ENCODE data around the gene FBN2.

Gene FBN2

DNA sequence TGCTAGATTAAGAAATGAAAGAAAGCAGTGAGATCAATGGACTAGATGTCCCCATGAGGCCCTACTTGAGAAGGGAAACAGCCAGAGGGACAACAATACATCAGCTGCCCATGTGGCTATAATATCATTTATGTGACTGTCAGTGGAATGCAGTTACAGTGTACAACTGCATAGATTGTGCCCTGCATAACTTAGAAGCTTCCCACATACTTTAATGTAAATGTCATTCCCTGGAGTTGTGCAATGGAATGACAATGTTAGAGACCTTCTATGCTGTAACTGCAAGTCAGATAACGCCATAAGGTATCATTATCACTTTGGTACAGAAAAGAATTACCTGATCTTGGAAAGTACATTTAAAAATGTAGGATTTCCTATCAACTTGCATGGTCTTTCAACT, 67.4 kb downstream of the FBN2 start:
- TF ChIP-seq, protein P1, sequence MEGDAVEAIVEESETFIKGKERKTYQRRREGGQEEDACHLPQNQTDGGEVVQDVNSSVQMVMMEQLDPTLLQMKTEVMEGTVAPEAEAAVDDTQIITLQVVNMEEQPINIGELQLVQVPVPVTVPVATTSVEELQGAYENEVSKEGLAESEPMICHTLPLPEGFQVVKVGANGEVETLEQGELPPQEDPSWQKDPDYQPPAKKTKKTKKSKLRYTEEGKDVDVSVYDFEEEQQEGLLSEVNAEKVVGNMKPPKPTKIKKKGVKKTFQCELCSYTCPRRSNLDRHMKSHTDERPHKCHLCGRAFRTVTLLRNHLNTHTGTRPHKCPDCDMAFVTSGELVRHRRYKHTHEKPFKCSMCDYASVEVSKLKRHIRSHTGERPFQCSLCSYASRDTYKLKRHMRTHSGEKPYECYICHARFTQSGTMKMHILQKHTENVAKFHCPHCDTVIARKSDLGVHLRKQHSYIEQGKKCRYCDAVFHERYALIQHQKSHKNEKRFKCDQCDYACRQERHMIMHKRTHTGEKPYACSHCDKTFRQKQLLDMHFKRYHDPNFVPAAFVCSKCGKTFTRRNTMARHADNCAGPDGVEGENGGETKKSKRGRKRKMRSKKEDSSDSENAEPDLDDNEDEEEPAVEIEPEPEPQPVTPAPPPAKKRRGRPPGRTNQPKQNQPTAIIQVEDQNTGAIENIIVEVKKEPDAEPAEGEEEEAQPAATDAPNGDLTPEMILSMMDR (IDR thresholded peaks at IDR 0.05; ENCODE audit: borderline replicate concordance, extremely low read depth, low read length, poor library complexity, severe bottlenecking), result no peak
- TF ChIP-seq EZH2 (IDR thresholded peaks at IDR 0.05; ENCODE audit: borderline replicate concordance, low read depth, low read length, severe bottlenecking), result no peak
- Histone ChIP-seq H3K4me1 (ENCODE audit: insufficient read depth, low read length) (no peaks in the 10 kb centered on the region), H3K4me2 (ENCODE audit: insufficient read depth, low read length) (no peak overlapping the region), H3K79me2 (ENCODE audit: insufficient read depth, low read length) (no peaks in the 10 kb centered on the region), H3K9ac (ENCODE audit: low read depth, low read length) (no peak overlapping the region), H3K27me3 (ENCODE audit: insufficient read depth, low read length, poor library complexity) (no peaks in the 10 kb centered on the region), H3K27ac (ENCODE audit: low read length) (no peak overlapping the region), H3K4me3 (ENCODE audit: low read depth in 1 of 2, low read length in 2 of 2) (no peak overlapping the region), H2AFZ (ENCODE audit: low read depth, low read length) (no peak overlapping the region), H3K9me3 (ENCODE audit: insufficient read depth, low read length, severe bottlenecking) (no peaks in the 10 kb centered on the region), H4K20me1 (ENCODE audit: insufficient read depth, low read length) (no peaks in the 10 kb centered on the region), H3K36me3 (ENCODE audit: insufficient read depth, low read length) (no peaks in the 10 kb centered on the region)
- no peak for ATAC-seq (ENCODE audit: insufficient read depth, low read depth)
- DNase-seq, result no peak

DNA sequence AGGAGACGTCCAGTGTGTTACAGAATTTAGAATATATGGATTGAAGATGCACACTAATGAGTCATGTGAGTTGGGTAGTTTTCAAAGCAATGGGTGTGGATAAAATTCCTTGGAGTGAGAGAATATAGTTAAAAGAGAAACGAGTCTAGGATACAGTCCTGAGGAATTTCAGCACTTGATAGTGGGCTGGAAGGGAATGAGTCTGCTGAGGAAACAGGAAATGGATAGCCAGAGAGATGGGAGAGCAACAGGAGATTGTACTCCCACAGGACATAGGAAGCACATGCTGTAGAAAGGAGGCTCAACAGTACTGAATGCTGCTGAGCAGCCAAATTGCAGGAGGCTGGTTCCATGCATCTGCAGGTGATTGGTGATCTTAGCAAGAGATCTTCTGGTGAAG, 68.1 kb downstream of the FBN2 start:
- Histone ChIP-seq H3K9me3 (ENCODE audit: insufficient read depth, low read length, severe bottlenecking) (no peaks in the 10 kb centered on the region), H3K27me3 (ENCODE audit: insufficient read depth, low read length, poor library complexity) (no peaks in the 10 kb centered on the region), H2AFZ (ENCODE audit: low read depth, low read length) (no peak overlapping the region), H3K27ac (ENCODE audit: low read length) (no peak overlapping the region), H3K4me3 (ENCODE audit: low read depth in 1 of 2, low read length in 2 of 2) (no peak overlapping the region), H3K4me1 (ENCODE audit: insufficient read depth, low read length) (no peaks in the 10 kb centered on the region), H4K20me1 (ENCODE audit: insufficient read depth, low read length) (no peaks in the 10 kb centered on the region), H3K9ac (ENCODE audit: low read depth, low read length) (no peak overlapping the region), H3K79me2 (ENCODE audit: insufficient read depth, low read length) (no peaks in the 10 kb centered on the region), H3K36me3 (ENCODE audit: insufficient read depth, low read length) (no peaks in the 10 kb centered on the region), H3K4me2 (ENCODE audit: insufficient read depth, low read length) (no peak overlapping the region)
- no peak for TF ChIP-seq EZH2 (IDR thresholded peaks at IDR 0.05; ENCODE audit: borderline replicate concordance, low read depth, low read length, severe bottlenecking)
- ATAC-seq (ENCODE audit: insufficient read depth, low read depth), result no peak
- DNase-seq, result no peak

DNA sequence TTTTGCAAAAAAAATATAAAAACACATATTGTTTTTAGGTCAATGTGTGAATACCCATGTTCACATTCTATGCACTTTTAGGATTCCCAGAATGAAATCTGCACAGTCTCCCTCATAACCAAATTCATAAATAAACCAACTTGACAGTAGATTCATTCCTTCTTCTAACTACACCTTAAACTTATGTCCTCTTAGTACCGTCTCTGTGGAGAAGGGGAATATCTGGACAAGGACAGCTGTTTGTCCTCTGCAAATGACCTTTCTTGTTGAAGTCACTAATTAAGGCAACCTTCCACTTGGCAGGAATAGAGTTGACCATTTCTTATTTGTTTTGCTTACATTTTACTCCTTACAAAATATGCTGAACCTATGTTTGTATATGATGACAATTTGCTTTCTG, 71.1 kb downstream of the FBN2 start:
- Histone ChIP-seq H3K4me2 (ENCODE audit: insufficient read depth, low read length) (no peak overlapping the region), H3K79me2 (ENCODE audit: insufficient read depth, low read length) (no peaks in the 10 kb centered on the region), H3K9ac (ENCODE audit: low read depth, low read length) (no peak overlapping the region), H4K20me1 (ENCODE audit: insufficient read depth, low read length) (no peaks in the 10 kb centered on the region), H3K36me3 (ENCODE audit: insufficient read depth, low read length) (no peaks in the 10 kb centered on the region), H3K27me3 (ENCODE audit: insufficient read depth, low read length, poor library complexity) (no peaks in the 10 kb centered on the region), H2AFZ (ENCODE audit: low read depth, low read length) (no peak overlapping the region), H3K27ac (ENCODE audit: low read length) (no peak overlapping the region), H3K9me3 (ENCODE audit: insufficient read depth, low read length, severe bottlenecking) (no peaks in the 10 kb centered on the region), H3K4me3 (ENCODE audit: low read depth in 1 of 2, low read length in 2 of 2) (no peak overlapping the region), H3K4me1 (ENCODE audit: insufficient read depth, low read length) (no peaks in the 10 kb centered on the region)
- TF ChIP-seq, protein P1 (IDR thresholded peaks at IDR 0.05; ENCODE audit: borderline replicate concordance, extremely low read depth, low read length, poor library complexity, severe bottlenecking), result no peak
- TF ChIP-seq EZH2 (IDR thresholded peaks at IDR 0.05; ENCODE audit: borderline replicate concordance, low read depth, low read length, severe bottlenecking), result no peak
- DNase-seq (no peak), ATAC-seq (ENCODE audit: insufficient read depth, low read depth) (no peak)

DNA sequence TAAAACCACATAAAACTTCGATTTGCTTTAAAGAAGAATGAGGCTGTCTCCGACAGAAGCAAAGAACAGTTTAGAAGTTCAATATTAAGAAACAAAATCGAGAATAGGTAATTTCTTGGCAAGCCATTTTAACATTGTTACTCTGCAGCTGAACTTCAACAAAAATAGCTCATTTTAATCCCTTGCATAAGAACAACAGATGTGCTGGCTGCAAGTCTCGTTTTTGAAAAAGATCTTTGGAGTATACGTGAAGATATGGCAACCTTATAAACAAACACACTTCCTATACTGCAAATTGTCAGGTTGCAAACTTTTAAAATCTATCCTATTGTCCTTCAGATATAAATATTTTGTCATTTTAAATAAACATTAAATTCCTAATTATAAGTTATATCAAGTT, 71.5 kb downstream of the FBN2 start:
- H3K4me2 ChIP-seq (ENCODE audit: insufficient read depth, low read length), result no peak overlapping the region
- DNase-seq (no peak), ATAC-seq (ENCODE audit: insufficient read depth, low read depth) (no peak)
- TF ChIP-seq, protein P1 (IDR thresholded peaks at IDR 0.05; ENCODE audit: borderline replicate concordance, extremely low read depth, low read length, poor library complexity, severe bottlenecking), result no peak
- no peak for TF ChIP-seq EZH2 (IDR thresholded peaks at IDR 0.05; ENCODE audit: borderline replicate concordance, low read depth, low read length, severe bottlenecking)
- H2AFZ ChIP-seq (ENCODE audit: low read depth, low read length), result no peak overlapping the region
- H3K36me3 ChIP-seq (ENCODE audit: insufficient read depth, low read length), result no peaks in the 10 kb centered on the region
- no peaks in the 10 kb centered on the region for H3K4me1 ChIP-seq (ENCODE audit: insufficient read depth, low read length)
- H3K27ac ChIP-seq (ENCODE audit: low read length), result no peak overlapping the region
- no peaks in the 10 kb centered on the region for H3K79me2 ChIP-seq (ENCODE audit: insufficient read depth, low read length)
- H4K20me1 ChIP-seq (ENCODE audit: insufficient read depth, low read length), result no peaks in the 10 kb centered on the region
- no peaks in the 10 kb centered on the region for H3K9me3 ChIP-seq (ENCODE audit: insufficient read depth, low read length, severe bottlenecking)
- H3K9ac ChIP-seq (ENCODE audit: low read depth, low read length), result no peak overlapping the region
- no peak overlapping the region for H3K4me3 ChIP-seq (ENCODE audit: low read depth in 1 of 2, low read length in 2 of 2)
- H3K27me3 ChIP-seq (ENCODE audit: insufficient read depth, low read length, poor library complexity), result no peaks in the 10 kb centered on the region

Data from DND-41 (cell line).